ENCODE results near the gene GRPR.
A peak's percentile ranks its signal among the peaks of the same experiment; 100 is the strongest.
"Not testable (repeated sequence)": the region's sequence is repeated elsewhere in the genome, so short reads cannot be mapped to it uniquely, and the experiment has no call there.

The GRPR gene

DNA sequence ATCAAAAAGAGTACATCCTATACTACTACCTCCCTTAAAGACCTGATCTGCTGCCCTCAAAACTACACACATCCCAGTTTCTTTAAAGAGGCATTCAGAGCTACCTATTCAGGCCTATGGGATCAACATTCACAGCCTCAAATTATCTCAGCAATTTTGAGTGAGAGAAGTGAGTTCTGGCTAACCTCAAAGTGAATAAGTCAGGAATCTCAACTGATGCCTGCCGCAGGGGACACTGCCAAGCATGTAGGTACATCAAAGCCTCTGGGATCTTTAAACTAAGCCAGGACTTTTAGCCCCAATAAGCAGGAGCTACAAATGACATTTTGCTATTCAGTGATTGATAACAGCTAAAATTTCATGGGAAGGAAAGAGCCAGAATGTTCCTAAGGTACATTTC is 11.6 kb downstream of the GRPR start:
- no peak overlapping the region for H3K4me3 ChIP-seq (ENCODE audit: low read depth, low read length)
- no peak for DNase-seq (ENCODE audit: low read depth)

DNA sequence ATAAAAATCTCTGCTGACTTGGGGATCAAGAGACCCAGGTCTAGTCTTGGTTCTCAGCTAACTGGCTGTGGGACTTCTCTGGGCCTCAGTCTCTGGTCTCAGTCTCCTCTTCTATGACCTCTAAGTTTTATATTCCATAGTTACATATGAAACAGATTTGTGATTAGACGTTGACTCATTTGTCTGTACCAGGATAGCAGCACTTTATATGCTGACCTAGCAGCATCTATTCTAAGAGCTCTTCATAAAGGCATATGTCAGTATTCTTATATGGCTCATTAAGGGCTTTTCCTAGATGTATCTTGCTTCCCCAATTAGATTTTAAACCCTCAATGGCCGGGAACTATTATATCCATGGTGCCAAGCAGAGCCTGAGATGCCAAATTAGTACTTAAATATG is 12.7 kb downstream of the GRPR start:
- no peak for DNase-seq (ENCODE audit: low read depth)
- no peak overlapping the region for H3K4me3 ChIP-seq (ENCODE audit: low read depth, low read length)

- no peak overlapping the region for H3K4me3 ChIP-seq (ENCODE audit: low read depth, low read length)
- no peak for DNase-seq (ENCODE audit: low read depth)
These were observed 14.2 kb downstream of the GRPR start for GRCh38 chrX:16137416-16138107.

DNA sequence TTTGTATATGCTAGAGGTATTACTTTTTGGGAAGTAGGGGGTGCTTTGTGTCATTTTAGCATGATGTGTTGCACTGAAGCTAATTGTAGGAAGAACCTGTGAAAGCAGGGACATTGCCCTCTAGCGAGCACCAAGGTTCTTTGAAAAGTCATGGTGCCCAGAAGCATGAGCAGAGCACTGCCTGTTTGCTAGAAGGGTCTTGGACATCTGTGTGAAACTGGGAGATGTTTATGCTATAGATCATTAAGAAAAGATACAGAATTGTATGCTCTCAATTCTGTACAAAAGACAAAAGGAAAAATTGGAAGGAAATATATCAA is 14.7 kb downstream of the GRPR start:
- no peak overlapping the region for H3K4me3 ChIP-seq (ENCODE audit: low read depth, low read length)
- no peak for DNase-seq (ENCODE audit: low read depth)

GRCh38 chrX:16140448-16140847 is 17.1 kb downstream of the GRPR start:
- no peak overlapping the region for H3K4me3 ChIP-seq (ENCODE audit: low read depth, low read length)
- no peak for DNase-seq (ENCODE audit: low read depth)

DNA sequence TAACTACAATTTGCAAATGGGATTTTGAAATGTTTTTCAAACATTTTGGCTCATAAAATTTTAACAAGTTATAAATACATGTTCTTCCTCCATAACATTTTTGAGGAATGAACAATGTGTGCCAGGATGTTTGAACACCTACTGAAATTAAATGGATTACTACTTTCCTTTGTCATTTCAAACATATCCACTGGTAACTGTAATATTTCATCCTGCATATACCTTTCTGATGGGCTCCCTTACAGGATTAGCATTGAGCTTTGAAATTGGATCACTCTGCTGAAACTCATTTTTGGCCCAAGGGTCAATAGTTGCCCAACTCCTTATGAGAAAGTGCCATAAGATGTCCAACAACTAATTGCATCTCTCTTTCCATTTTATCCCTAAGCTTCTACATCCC is 17.6 kb downstream of the GRPR start:
- DNase-seq (ENCODE audit: low read depth), result no peak
- no peak overlapping the region for H3K4me3 ChIP-seq (ENCODE audit: low read depth, low read length)

- DNase-seq (ENCODE audit: low read depth), result no peak
- no peak overlapping the region for H3K4me3 ChIP-seq (ENCODE audit: low read depth, low read length)
These were observed 18.3 kb downstream of the GRPR start for GRCh38 chrX:16141422-16142245.

DNA sequence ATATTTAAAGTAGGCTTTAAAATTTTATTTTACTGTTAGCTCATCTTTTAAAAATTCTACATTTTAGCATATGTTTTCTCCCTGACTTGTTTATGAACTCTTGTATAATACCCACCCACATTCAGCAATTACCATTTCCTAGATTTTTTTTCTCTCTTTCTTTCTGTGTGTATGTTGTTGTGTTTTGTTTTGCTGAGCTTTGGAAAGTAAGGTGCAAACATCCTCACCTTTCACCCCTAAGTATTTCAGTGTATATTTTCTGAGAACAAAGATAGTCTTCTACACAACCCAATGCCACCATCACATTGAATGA is 18.8 kb downstream of the GRPR start:
- no peak for DNase-seq (ENCODE audit: low read depth)
- H3K4me3 ChIP-seq (ENCODE audit: low read depth, low read length), result no peak overlapping the region

- no peak for DNase-seq (ENCODE audit: low read depth)
- no peak overlapping the region for H3K4me3 ChIP-seq (ENCODE audit: low read depth, low read length)
These were observed 20.6 kb downstream of the GRPR start for GRCh38 chrX:16143968-16144367.

DNA sequence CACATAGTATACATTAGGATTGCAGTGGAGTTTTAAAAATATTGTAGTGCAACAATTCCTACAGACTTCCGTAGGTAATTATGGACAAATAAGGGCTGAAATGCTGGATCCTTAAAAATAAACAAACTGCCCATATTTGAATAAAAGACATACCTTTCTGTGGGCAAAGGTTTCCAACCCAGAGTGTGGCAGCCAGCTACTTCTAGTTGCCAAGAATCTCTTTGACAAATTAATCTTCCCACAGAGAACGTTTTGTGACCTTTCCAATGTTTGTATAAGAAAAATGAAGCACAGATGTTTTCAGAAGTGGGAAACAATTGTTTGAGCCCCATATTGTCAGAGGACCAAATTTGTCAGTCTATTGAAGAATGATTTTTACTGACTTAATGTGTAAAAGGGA is 21.1 kb downstream of the GRPR start:
- H3K4me3 ChIP-seq (ENCODE audit: low read depth, low read length), result no peak overlapping the region
- no peak for DNase-seq (ENCODE audit: low read depth)

DNA sequence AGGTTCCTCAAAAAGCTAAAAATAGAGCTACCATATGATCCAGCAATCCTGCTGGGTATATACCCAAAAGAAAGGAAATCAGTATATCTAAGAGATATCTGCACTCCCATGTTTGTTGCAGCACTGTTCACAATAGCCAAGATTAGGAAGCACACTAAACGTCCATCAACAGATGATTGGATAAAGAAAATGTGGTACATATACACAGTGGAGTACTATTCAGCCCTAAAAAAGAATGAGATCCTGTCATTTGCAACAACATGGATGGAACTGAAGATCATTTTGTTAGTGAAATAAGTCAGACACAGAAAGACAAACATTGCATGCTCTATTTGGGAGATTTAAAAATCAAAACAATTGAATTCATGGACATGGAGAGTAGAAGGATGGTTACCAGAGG is 21.7 kb downstream of the GRPR start:
- not testable (repeated sequence) for DNase-seq (ENCODE audit: low read depth); H3K4me3 ChIP-seq (ENCODE audit: low read depth, low read length)

DNA sequence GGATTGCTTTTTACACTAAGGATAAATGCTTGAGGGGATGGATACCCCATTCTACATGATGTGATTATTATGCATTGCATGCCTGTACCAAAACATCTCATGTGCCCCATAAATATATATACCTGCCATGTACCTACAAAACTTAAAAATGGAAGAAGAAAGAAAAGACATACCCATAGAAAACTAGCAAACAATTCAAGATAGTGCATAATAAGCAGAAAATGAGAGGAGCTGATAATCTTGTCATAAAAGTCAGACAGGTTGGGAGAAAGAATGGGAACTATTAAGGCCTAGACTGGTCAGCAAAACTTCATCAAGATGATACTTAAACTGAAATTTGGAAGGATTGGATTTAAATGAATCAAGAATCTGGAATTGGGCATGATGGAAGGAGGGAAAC is 22.3 kb downstream of the GRPR start:
- H3K4me3 ChIP-seq (ENCODE audit: low read depth, low read length), result no peak overlapping the region
- no peak for DNase-seq (ENCODE audit: low read depth)

GRCh38 chrX:16148896-16149295 is 25.5 kb downstream of the GRPR start:
- no peak for DNase-seq (ENCODE audit: low read depth)
- H3K4me3 ChIP-seq (ENCODE audit: low read depth, low read length), result no peak overlapping the region

GRCh38 chrX:16155581-16156096 is 32.3 kb downstream of the GRPR start:
- no peak for DNase-seq (ENCODE audit: low read depth)
- H3K4me3 ChIP-seq (ENCODE audit: low read depth, low read length), result no peak overlapping the region

GRCh38 chrX:16156692-16157331 is 33.4 kb downstream of the GRPR start:
- no peak overlapping the region for H3K4me3 ChIP-seq (ENCODE audit: low read depth, low read length)
- no peak for DNase-seq (ENCODE audit: low read depth)

- DNase-seq (ENCODE audit: low read depth), result peak; percentile 33
- no peak overlapping the region for H3K4me3 ChIP-seq (ENCODE audit: low read depth, low read length)
These were observed 37.4 kb downstream of the GRPR start for GRCh38 chrX:16160729-16161128.

GRCh38 chrX:16161173-16161572 is 37.8 kb downstream of the GRPR start:
- DNase-seq (ENCODE audit: low read depth); H3K4me3 ChIP-seq (ENCODE audit: low read depth, low read length): not testable (repeated sequence)

DNA sequence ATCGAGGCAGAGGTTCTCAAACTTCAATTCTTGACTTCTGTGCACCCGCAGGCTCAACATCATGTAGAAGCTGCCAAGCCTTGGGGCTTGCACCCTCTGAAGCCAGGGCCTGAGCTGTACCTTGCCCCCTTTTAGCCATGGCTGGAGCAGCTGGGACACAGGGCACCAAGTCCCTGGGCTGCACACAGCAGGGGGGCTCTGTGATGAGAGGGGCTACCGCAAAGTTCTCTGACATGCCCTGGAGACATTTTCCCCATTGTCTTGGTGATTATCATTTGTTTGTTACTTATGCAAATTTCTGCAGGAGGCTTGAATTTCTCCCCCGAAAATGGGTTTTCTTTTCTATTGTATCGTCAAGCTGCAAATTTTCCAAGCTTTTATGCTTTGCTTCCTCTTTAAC is 39.0 kb downstream of the GRPR start:
- DNase-seq (ENCODE audit: low read depth), result no peak
- H3K4me3 ChIP-seq (ENCODE audit: low read depth, low read length), result no peak overlapping the region

- no peak overlapping the region for H3K4me3 ChIP-seq (ENCODE audit: low read depth, low read length)
These were observed 41.4 kb downstream of the GRPR start for GRCh38 chrX:16164748-16165147.

GRCh38 chrX:16167181-16167580 is 43.8 kb downstream of the GRPR start, which contains the start of gene MAGEB17:
Gene MAGEB17, plus strand, starts transcription at chrX:16167481. Its CDS starts 2,902 bp downstream, at chrX:16170383.
- H3K4me3 ChIP-seq (ENCODE audit: low read depth, low read length), result no peak within 1 kb of the TSS
- no peak for DNase-seq (ENCODE audit: low read depth)

More at GRCh38 chrX:16164748-16165147, 41.4 kb downstream of the GRPR start:
- DNase-seq (ENCODE audit: low read depth), result no peak

- no peak for DNase-seq (ENCODE audit: low read depth)
- H3K4me3 ChIP-seq (ENCODE audit: low read depth, low read length), result no peak overlapping the region
These were observed 47.7 kb downstream of the GRPR start for GRCh38 chrX:16171039-16171438.
